ENCODE results near the gene ALX4.
A peak's percentile ranks its signal among the peaks of the same experiment; 100 is the strongest.

ALX4 gene

GRCh38 chr11:44300844-44301563 is 8.9 kb downstream of the ALX4 start:
- DNase-seq, result no peak

GRCh38 chr11:44298862-44299261 is 11.1 kb downstream of the ALX4 start:
- DNase-seq, result no peak

- DNase-seq, result no peak
These were observed 19.7 kb downstream of the ALX4 start for GRCh38 chr11:44290208-44290607.

- DNase-seq, result no peak
These were observed 21.8 kb downstream of the ALX4 start for GRCh38 chr11:44288133-44288526.

GRCh38 chr11:44286911-44287310 is 23.0 kb downstream of the ALX4 start:
- DNase-seq, result no peak

- DNase-seq, result peak; percentile 80
These were observed 23.6 kb downstream of the ALX4 start for GRCh38 chr11:44286268-44286880.

- no peak for DNase-seq
These were observed 24.2 kb downstream of the ALX4 start for GRCh38 chr11:44285756-44286155.

GRCh38 chr11:44282620-44283019 is 27.3 kb downstream of the ALX4 start:
- DNase-seq, result no peak

GRCh38 chr11:44281151-44281550 is 28.8 kb downstream of the ALX4 start:
- no peak for DNase-seq

- DNase-seq, result no peak
These were observed 29.7 kb downstream of the ALX4 start for GRCh38 chr11:44280257-44280656.

- DNase-seq, result no peak
These were observed 30.5 kb downstream of the ALX4 start for GRCh38 chr11:44279483-44279882.

- DNase-seq, result no peak
These were observed 32.5 kb downstream of the ALX4 start for GRCh38 chr11:44277196-44278090.

GRCh38 chr11:44275961-44276550 is 33.9 kb downstream of the ALX4 start:
- no peak for DNase-seq

GRCh38 chr11:44275241-44275640 is 34.7 kb downstream of the ALX4 start:
- no peak for DNase-seq

GRCh38 chr11:44274404-44274803 is 35.5 kb downstream of the ALX4 start:
- no peak for DNase-seq

GRCh38 chr11:44271286-44271685 is 38.7 kb downstream of the ALX4 start:
- DNase-seq, result no peak

GRCh38 chr11:44270403-44271273 is 39.3 kb downstream of the ALX4 start:
- peak; percentile 52 for DNase-seq

GRCh38 chr11:44269369-44270351 is 40.3 kb downstream of the ALX4 start:
- peak; percentile 83 for DNase-seq

GRCh38 chr11:44268614-44269080 is 41.3 kb downstream of the ALX4 start:
- no peak for DNase-seq

- DNase-seq, result peak; percentile 26
These were observed 42.0 kb downstream of the ALX4 start for GRCh38 chr11:44267750-44268613.

Data from OCI-M1 (cell line).